Renal cortical epithelial cell (primary cell): ENCODE data around the gene TNRC18. TPM values are rescaled to one million over a fixed set of nuclear protein-coding genes. Genes with fewer than 3 reads are reported as not detected.
"Not testable (repeated sequence)": the region's sequence is repeated elsewhere in the genome, so short reads cannot be mapped to it uniquely, and the experiment has no call there.

Source experiments
- DNase-seq: peaks from one replicate; pipeline ENCODE4 v3.0.0-alpha.2; 2011; ENCODE audit warnings: low read depth
- total RNA-seq: library from RNA; depleted of rRNA; stranded (reverse); fragments of >200 nt; gene quantifications from 2 replicates; pipeline ENCODE4 v1.2.3, GENCODE V29; 2014

Gene TNRC18
- total RNA-seq, 1 donor from 2014 or later: 91.0 TPM

GRCh38 chr7:5291711-5292335 lies 131.8 kb downstream of the TNRC18 start:
- not testable (repeated sequence) for DNase-seq

DNA sequence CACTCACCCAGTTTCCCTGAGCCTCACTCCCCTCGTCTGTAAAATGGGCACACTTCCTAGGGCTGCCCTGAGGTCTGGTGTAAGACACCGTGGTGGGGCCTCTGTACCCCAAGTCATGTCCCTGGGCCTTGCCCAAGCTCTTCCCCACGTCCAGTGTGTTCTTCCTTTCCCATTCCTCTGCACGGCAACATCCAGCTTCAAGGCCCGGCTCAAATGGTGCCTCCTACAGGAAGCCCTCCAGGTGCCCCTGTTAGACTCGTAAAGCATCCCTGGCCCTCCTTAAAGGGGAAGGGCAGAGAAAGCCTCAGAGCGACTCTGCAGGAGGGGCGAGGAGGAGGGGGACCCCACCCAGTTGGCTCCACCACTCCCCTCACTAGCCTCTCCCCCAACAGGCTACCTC lies 132.3 kb downstream of the TNRC18 start:
- DNase-seq: no peak

GRCh38 chr7:5289355-5289754 lies 134.3 kb downstream of the TNRC18 start:
- DNase-seq: no peak

GRCh38 chr7:5288560-5288959 lies 135.1 kb downstream of the TNRC18 start:
- not testable (repeated sequence) for DNase-seq

DNA sequence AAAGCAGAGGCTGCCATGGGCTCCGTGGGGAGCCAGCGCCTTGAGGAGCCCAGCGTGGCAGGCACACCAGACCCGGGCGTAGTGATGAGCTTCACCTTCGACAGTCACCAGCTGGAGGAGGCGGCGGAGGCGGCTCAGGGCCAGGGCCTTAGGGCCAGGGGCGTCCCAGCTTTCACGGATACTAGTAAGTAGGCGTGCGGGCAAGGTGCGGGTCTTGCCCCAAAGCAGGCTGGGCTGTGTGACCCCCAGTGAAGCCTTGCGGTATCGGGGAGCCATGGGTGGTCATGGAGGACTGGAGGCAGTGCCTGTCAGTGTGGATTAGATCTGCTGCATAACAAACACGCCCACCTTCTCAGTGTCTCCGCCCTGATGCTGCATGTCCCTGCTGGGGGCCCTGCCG lies 135.8 kb downstream of the TNRC18 start:
- no peak for DNase-seq

DNA sequence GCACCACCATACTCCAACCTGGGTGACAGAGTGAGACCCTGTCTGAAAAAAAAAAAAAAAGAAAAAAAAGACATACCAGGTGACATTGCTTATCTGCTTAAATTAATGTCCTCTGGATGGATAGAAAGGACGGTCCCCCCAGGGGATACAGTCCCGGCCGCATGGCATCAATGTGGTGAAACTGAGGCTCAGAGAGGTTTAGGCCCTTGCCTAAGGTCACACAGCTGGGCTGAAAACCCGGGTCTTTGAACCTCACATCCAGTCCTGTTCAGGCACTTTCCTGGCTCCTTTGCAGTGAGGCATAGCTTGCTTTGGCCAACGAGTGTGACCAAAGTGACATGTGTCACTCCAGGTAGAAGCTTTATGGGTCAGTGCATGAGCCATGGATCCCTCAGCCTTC lies 136.3 kb downstream of the TNRC18 start:
- not testable (repeated sequence) for DNase-seq

DNA sequence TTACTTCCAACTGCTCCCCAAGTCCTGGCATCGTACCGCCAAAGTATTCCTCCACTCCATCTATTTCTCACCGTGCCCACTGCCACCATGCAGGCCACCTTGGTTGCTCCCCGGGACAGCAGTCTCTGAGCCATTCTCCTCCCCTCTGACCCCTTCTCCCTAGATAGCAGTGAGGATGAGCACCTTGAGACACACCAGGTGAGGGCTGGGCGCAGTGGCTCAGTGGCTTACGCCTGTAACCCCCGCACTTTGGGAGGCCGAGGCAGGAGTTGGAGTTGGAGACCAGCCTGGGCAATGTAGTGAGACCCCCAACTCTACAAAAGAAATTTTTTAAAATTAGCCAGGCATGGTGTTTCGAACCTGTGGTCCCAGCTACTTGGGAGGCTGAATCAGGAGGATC lies 136.7 kb downstream of the TNRC18 start:
- DNase-seq: no peak

GRCh38 chr7:5284304-5285281 lies 139.0 kb downstream of the TNRC18 start:
- DNase-seq: peak; percentile 42

- DNase-seq: no peak
These were observed 140.0 kb downstream of the TNRC18 start for GRCh38 chr7:5283421-5284303.

DNA sequence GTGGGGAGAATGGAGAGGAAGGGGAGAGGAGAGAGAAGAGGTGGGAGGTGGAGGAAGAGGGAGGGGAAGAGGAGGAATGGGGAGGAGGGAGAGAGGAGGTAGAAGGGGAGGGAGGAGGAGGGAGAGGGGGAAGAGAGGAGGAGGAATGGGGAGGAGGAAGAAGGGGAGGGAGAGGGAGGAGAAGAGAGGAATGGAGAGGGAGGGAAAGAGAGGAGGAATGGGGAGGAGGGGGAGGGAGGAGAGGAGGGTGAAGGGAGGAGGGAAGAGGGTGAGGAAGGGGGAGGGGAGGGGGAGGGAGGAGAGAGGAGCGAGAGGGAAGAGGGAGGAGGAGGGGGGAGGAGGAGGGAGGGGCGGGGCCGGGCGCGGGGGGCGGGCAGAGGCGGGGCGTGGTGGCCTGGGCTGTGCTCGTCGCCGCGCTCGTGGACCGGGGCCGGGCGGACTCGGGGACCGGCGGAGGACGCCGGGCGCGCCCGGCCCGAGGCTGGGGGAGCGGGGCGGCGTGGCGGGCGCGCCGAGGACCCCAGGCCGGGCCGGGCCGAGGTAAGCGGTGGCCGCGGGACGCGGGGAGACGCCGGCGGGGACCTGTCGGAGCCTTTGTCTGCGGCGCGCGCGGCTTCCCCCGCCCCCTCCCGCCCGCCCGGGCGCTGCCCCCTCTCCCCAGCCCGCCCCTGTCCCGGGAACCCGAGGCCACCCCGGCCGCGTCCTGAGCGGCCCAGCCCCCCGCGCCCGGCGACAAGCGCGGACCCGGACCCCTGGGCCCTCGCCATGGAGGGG lies 140.9 kb downstream of the TNRC18 start, which contains the start of gene SLC29A4:
SLC29A4 (plus strand) TSS at position 401 of the 774 bp plus-strand sequence. CDS start 4,874 bp downstream, outside the sequence.
- no peak for DNase-seq

GRCh38 chr7:5281598-5282500 lies 141.8 kb downstream of the TNRC18 start:
- not testable (repeated sequence) for DNase-seq

DNA sequence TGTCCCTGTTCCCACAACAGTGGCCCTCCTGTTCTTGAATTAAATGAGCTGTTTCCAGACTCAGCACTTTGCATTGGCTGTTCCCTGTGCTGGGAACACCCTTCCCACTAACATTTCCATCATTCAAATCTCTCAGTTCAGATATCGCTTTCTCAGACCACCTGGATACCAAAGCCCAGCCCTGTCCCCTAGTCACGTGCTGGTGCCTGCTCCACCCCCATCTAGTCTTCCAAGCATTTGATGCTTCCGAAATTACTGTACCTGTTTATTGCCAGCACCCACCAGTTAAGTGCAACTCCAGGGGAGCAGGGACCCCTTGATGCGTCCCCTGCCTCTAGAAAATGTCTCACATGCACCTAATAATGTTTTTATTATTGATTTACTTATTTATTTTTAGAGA lies 143.9 kb downstream of the TNRC18 start:
- DNase-seq: no peak

DNA sequence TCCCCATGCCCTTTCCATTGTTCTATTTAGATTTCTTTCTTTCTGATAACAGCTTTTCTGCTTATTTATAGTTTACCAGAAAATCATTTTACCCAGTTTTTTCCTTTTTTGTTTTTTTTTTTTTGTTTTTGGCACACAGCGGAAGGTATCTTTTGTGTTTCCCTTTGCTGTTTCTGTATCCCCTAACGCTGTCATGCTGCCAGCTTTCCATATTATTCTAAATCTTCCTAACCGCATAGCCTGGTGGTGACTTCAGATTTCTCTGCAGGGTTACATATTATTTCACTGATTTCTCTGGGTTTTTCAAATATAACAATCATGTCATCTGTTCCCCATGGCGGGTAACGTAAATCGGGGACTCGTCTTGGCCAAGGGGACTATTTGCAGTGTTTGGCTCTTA lies 144.9 kb downstream of the TNRC18 start:
- DNase-seq: no peak

DNA sequence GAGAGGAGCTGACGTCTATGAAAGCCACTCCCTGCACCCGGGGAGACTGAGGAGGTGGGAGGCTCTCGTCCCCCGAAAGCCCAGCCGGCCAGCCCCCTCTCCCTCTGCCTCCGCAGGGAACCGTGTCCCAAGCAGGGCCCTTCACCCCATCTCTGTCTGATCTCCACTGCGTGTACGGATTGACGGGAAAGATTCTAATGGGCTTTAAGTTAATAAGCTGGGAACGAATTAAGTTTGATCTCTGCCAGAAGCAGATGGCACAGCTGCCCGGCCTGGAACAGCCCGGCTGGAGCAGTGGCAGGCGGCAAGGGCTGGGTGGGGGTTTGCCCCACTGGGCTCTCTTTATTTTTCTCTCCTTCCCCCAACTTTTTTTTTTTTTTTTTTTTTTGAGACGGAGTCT lies 147.0 kb downstream of the TNRC18 start:
- DNase-seq: no peak

DNA sequence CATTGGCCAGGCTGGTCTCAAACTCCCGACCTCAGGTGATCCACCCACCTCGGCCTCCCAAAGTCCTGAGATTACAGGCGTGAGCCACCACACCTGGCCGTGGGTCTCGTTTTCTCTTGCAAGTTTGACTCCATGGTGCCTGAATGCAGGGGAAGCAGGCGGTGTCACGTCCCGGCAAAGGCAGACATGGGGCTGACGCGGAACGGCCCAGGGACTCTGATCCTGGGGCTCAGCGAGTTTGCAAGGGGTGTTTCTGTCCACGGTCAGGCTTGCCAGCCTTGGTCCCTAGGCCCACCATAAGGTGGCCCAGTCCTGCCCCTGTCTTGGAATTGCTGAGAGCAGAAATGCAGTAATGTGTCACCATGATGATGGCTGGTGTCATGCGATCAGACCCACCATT lies 147.5 kb downstream of the TNRC18 start:
- DNase-seq: not testable (repeated sequence)

DNA sequence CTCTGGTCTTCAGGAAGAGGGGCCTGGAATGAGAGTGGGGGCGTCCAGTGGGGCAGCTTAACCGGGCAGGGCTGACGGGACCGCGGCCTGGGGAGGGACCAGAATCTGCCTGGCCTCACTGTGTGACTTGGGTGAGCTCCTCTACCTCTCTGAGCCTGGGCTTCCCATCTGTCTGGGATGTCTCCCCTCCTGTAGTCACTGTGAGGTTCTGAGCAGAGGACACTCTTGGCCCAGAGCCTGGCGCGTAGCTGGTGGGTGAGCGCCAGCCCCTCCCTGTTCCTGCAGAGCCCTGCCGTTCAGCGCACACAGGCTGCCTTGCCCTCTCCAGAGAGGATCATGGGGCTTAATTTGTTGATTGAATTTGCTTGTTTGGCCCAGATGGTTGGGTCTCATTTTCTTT lies 148.1 kb downstream of the TNRC18 start:
- not testable (repeated sequence) for DNase-seq

DNA sequence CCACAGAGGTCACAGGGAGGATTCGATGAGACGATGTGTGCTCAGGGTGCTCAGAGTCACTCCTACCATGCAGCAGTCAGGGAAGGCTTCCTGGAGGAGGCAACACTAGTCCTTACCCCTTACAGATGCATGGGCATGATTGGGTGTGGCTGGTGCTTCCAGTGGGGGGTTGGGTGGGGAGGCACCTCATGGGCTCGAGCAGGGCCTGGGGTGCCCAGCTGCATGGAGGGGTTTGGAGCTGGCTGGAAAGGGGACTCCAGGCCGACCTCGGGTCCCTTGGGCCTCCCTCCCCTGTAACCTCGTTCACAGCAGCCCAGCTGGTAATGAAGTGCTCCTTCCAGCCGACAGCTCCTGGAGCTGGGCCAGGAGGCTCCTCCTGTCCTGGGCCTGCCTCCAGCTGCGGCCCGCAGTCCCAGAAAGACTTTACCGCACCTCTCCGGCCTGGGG lies 148.6 kb downstream of the TNRC18 start:
- not testable (repeated sequence) for DNase-seq

DNA sequence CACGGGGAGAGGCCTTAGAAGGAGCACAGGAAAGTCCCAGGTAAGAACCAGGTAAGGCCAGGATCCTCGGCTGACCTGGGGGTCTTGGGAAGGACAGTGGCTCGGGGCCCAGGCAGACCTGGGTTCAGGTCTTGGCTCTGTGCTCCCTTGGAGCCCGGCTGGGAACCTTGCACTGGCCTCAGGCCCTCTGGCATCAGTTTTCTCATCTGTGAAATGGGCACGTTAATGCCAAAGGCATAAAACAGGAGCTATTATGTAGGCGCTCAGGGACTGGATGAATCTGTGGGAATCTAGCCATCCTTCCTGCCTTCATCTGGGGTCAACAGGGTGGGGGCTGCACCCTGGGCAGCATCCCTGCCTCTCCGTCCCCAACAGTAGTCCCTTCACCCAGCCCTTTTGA lies 149.2 kb downstream of the TNRC18 start:
- no peak for DNase-seq

GRCh38 chr7:5273831-5274405 lies 149.7 kb downstream of the TNRC18 start:
- not testable (repeated sequence) for DNase-seq

DNA sequence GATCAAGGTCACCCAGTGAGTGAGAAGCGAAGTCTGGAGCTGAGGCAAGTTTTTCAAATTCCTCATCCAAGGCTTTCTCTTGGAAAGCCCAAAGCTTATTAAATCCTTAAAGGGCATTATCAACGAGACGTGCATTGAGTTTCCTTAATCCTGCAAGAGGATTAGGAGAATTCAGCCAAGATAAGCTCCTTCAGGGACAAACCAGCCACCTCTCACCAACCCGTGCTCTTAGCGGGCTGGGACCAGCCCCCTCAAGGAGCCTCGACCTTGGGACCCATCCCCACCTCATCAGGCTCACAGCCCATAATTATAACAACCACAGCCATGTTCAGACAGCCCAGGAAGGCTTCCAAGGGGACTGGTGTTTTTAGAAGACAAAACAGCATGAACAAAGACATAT lies 152.8 kb downstream of the TNRC18 start:
- DNase-seq: no peak
